K562 (cell line): ENCODE measurements around the gene GLT1D1. TPM values are rescaled to one million over a fixed set of nuclear protein-coding genes. Genes with fewer than 3 reads are reported as not detected.

Source experiments
- ATAC-seq: fragments of 200-7000 bp; cut with Tn5 transposase; 3 replicates; pipeline ENCODE4 v1.9.1; 2020; ENCODE audit warnings: moderate library complexity
- BruUV-seq: library from RNA; stranded (reverse); fragments of 400-500 nt; replicated peaks from 2 replicates; lab custom pipeline; 2021; lab: Mats Ljungman, UMichigan
- CTCF ChIA-PET: fragments of 300-600 bp; formaldehyde crosslinking; extraction: SDS; loops from one replicate; lab custom pipeline; 2021; ENCODE audit warnings: low intra/inter-chr PET ratio; lab: Yijun Ruan, JAX
- POLR2A ChIA-PET: fragments of 300-600, 350-650 bp; sonication (Branson Sonifier 250); formaldehyde crosslinking; extraction: SDS; loops from one replicate; lab custom pipeline; 2021; ENCODE audit warnings: antibody characterized with exemption, inconsistent platforms; lab: Yijun Ruan, JAX
- DNase-seq, 4 experiments: peaks; one replicate each; pipeline versions ENCODE4 v3.0.0 to v3.0.0-alpha.2; 2011 to 2018; ENCODE audit warnings: low spot score in 3 of 4, mixed read lengths in 3 of 4; ENCODE audit errors: extremely low read depth in 1 of 4
- FAIRE-seq: peaks from 2 replicates; lab custom pipeline; 2011; peaks lifted over from hg19 to GRCh38; lab: Jason Lieb, UNC
- H2AFZ ChIP-seq: 2 replicates; pipeline ENCODE4 v1.6.0; 2011; ENCODE audit warnings: low read depth, low read length, control low read depth, inconsistent platforms
- H3K27ac ChIP-seq: fragments of 200-600 bp; 3 replicates; pipeline ENCODE4 v1.8.0; 2011; ENCODE audit warnings: low read depth, mild to moderate bottlenecking, control low read depth, inconsistent platforms, low read length, moderate library complexity, mixed read lengths; ENCODE audit errors: extremely low read depth
- H3K27me3 ChIP-seq, 2 experiments: fragments of 300-600 bp in 1 of 2; 2 replicates in 1 of 2; 3 replicates in 1 of 2; pipeline versions ENCODE4 v1.6.0 to v1.8.0; 2011; ENCODE audit warnings: inconsistent platforms in 2 of 2, low read length in 2 of 2, mild to moderate bottlenecking in 1 of 2, mixed read lengths in 1 of 2, moderate library complexity in 1 of 2; ENCODE audit not compliant: control insufficient read depth in 2 of 2, insufficient read depth in 2 of 2
- H3K36me3 ChIP-seq: fragments of 300-600 bp; 3 replicates; pipeline ENCODE4 v1.8.0; 2011; ENCODE audit warnings: mild to moderate bottlenecking, low read length, inconsistent platforms; ENCODE audit not compliant: control insufficient read depth, insufficient read depth
- H3K4me1 ChIP-seq, 2 experiments: fragments of 200-600 bp in 1 of 2; replicated peaks in 1 of 2; 2 replicates in 1 of 2; 3 replicates in 1 of 2; pipeline versions ENCODE4 v1.5.1 to v1.8.0; 2011; ENCODE audit warnings: inconsistent platforms in 2 of 2, low read length in 2 of 2, mild to moderate bottlenecking in 1 of 2, mixed read lengths in 1 of 2, moderate library complexity in 1 of 2; ENCODE audit not compliant: control insufficient read depth in 2 of 2, insufficient read depth in 2 of 2
- H3K4me2 ChIP-seq: 2 replicates; pipeline ENCODE4 v1.6.1; 2011; ENCODE audit warnings: low read length, control low read depth, inconsistent platforms, mixed read lengths; ENCODE audit not compliant: insufficient read depth
- H3K4me3 ChIP-seq: fragments of 200-600 bp; sonication (generic), shearing (Covaris generic); 2 replicates; pipeline ENCODE4 v1.5.1; 2016; ENCODE audit warnings: control low read depth, inconsistent platforms
- H3K79me2 ChIP-seq: fragments of 200-600 bp; 3 replicates; pipeline ENCODE4 v1.8.0; 2011; ENCODE audit warnings: low read length, inconsistent platforms; ENCODE audit not compliant: control insufficient read depth, insufficient read depth
- H3K9ac ChIP-seq, 2 experiments: 2 replicates each; pipeline versions ENCODE4 v1.6.0 to v1.6.1; 2011; ENCODE audit warnings: low read depth in 2 of 2, low read length in 2 of 2, control low read depth in 1 of 2, inconsistent platforms in 1 of 2, mild to moderate bottlenecking in 1 of 2, mixed read lengths in 1 of 2; ENCODE audit not compliant: insufficient read depth in 1 of 2
- H3K9me1 ChIP-seq: one replicate; pipeline ENCODE4 v1.6.0; 2011; ENCODE audit warnings: inconsistent platforms, mild to moderate bottlenecking, low read length, moderate library complexity; ENCODE audit not compliant: control insufficient read depth, insufficient read depth
- H3K9me3 ChIP-seq: replicated peaks from 2 replicates; pipeline ENCODE4 v1.5.1; 2011; ENCODE audit warnings: low read depth, low read length, inconsistent platforms; ENCODE audit not compliant: control insufficient read depth, insufficient read depth
- H4K20me1 ChIP-seq: replicated peaks from 2 replicates; pipeline ENCODE4 v1.6.1; 2011; ENCODE audit warnings: low read length, inconsistent platforms, mixed read lengths; ENCODE audit not compliant: control insufficient read depth, insufficient read depth
- CREB5 ChIP-seq: fragments of 250-450 bp; sonication (Bioruptor Pico); IDR thresholded peaks from 2 replicates; pipeline ENCODE4 v1.5.0; 2020; ENCODE audit warnings: mild to moderate bottlenecking
- CXXC5 ChIP-seq: fragments of 250-450 bp; sonication (Bioruptor Pico); IDR thresholded peaks from 2 replicates; pipeline ENCODE4 v1.8.0; 2022; ENCODE audit warnings: inconsistent platforms, mild to moderate bottlenecking, moderate library complexity
- FOXM1 ChIP-seq, 2 experiments: fragments of 450-650 bp in 1 of 2; sonication (generic) in 1 of 2; formaldehyde crosslinking in 1 of 2; IDR thresholded peaks; 2 replicates each; pipeline versions ENCODE4 v1.6.1 to v1.9.0; 2017 to 2022; ENCODE audit warnings: low read depth in 2 of 2, mild to moderate bottlenecking in 2 of 2, missing genetic modification reagents in 1 of 2, moderate library complexity in 1 of 2
- GABPB2 ChIP-seq: fragments of 250-450 bp; sonication (Bioruptor Pico); conservative IDR thresholded peaks from 2 replicates; pipeline ENCODE4 v1.5.1; 2021; ENCODE audit warnings: mild to moderate bottlenecking
- HNRNPL ChIP-seq: fragments of 200-400 bp; formaldehyde crosslinking; IDR thresholded peaks from 2 replicates; pipeline ENCODE4 v1.6.1; 2017; ENCODE audit warnings: low read depth, mild to moderate bottlenecking, low read length
- MITF ChIP-seq: IDR thresholded peaks from 2 replicates; pipeline ENCODE4 v1.6.1; 2014; ENCODE audit warnings: antibody characterized with exemption
- PURB ChIP-seq: sonication (generic); formaldehyde crosslinking; IDR thresholded peaks from 2 replicates; pipeline ENCODE4 v1.9.0; 2021; ENCODE audit warnings: low read depth, mild to moderate bottlenecking, missing genetic modification reagents
- ZKSCAN3 ChIP-seq: fragments of 250-450 bp; sonication (Bioruptor Pico); IDR thresholded peaks from 2 replicates; pipeline ENCODE4 v1.4.0; 2020
- ZNF395 ChIP-seq: fragments of 200-800 bp; sonication (Bioruptor generic); IDR thresholded peaks from 2 replicates; pipeline ENCODE4 v1.6.1; 2017; ENCODE audit warnings: missing genetic modification characterization, missing compliant biosample characterization
- ZNF586 ChIP-seq: fragments of 450-650 bp; formaldehyde crosslinking; conservative IDR thresholded peaks from 2 replicates; pipeline ENCODE4 v1.4.0; 2020; ENCODE audit warnings: mild to moderate bottlenecking, moderate library complexity
- WGBS: fragments of 100-300 bp; shearing (Covaris generic); methylation state at CpG from one replicate; pipeline ENCODE4 v1.1.6; 2016; ENCODE audit warnings: low coverage, mixed read lengths; ENCODE audit not compliant: insufficient coverage; ENCODE audit errors: missing lambda C conversion rate; 5-methylcytosine and 5-hydroxymethylcytosine counted together
- in situ Hi-C: fragments of 300-500 bp; cut with MboI; formaldehyde crosslinking; loops from 4 replicates; pipeline ENCODE4 v1.15.0; 2018; ENCODE audit warnings: inconsistent platforms, mixed read lengths
- intact Hi-C: fragments of 100-400 bp; cut with micrococcal nuclease; formaldehyde crosslinking; loops from 2 replicates; pipeline ENCODE4 v1.14.2; 2022
- polyA plus RNA-seq, 8 experiments: library from polyadenylated mRNA; depleted of rRNA in 4 of 8; stranded (reverse) in 5 of 8; unstranded in 3 of 8; fragments of >200 nt; fragmentation: Nextera tagmentation in 2 of 8; fragmentation: Illumina TruSeq in 1 of 8; extraction: Ambion mirVana in 2 of 8; extraction: Trizol in 1 of 8; gene quantifications; 2 replicates each; pipeline versions ENCODE4 v1.2.1 to v1.2.3, GENCODE V29; 2011 to 2014; ENCODE audit warnings: inconsistent platforms in 1 of 8, missing spikeins in 1 of 8
- total RNA-seq, 7 experiments: library from RNA; depleted of rRNA in 6 of 7; stranded (reverse); fragments of >200 nt in 6 of 7; fragmentation: Illumina TruSeq in 2 of 7; extraction: Trizol in 2 of 7; gene quantifications; 2 replicates each; pipeline versions ENCODE4 v1.2.1 to v1.2.3, GENCODE V29; 2011 to 2021; ENCODE audit warnings: low replicate concordance in 1 of 7

GLT1D1 gene
- total and polyA plus RNA-seq, 9 of the 15 experiments (the other 6 are each of a cell fraction or from before 2014, with no cell fraction given): 0.04 TPM; not detected in 8

- no peak for TF ChIP-seq MITF
- no peak for TF ChIP-seq PURB (CRISPR knock-in tag)
- TF ChIP-seq FOXM1 (IDR thresholded peaks at IDR 0.05; ENCODE audit: low read depth): no peak
- no peak for TF ChIP-seq FOXM1 (CRISPR knock-in tag; IDR thresholded peaks at IDR 0.05; ENCODE audit: low read depth)
- TF ChIP-seq ZKSCAN3 (CRISPR knock-in tag): no peak
- TF ChIP-seq CXXC5 (CRISPR knock-in tag): no peak
These were observed 38.6 kb downstream of the GLT1D1 start (continued) for GRCh38 chr12:128891856-128892255.

GRCh38 chr12:128903236-128903635 is 50.0 kb downstream of the GLT1D1 start:
- in situ Hi-C loops: no loop called here

More at GRCh38 chr12:128903236-128903635, 50.0 kb downstream of the GLT1D1 start:
- ATAC-seq (no peak), DNase-seq (no peak), FAIRE-seq (no peak)
- TF ChIP-seq GABPB2 (CRISPR knock-in tag) (no peak), ZNF586 (CRISPR knock-in tag) (no peak), CREB5 (CRISPR knock-in tag) (no peak), ZNF395 (CRISPR knock-in tag) (no peak), HNRNPL (no peak)
- H3K79me2 ChIP-seq: no peaks in the 10 kb centered on the region
- no peak overlapping the region for H3K27ac ChIP-seq
- H3K9me3 ChIP-seq: no peaks in the 10 kb centered on the region
- no peaks in the 10 kb centered on the region for H3K36me3 ChIP-seq
- no peaks in the 10 kb centered on the region for H3K9me1 ChIP-seq
- BruUV-seq: no TSS peak
- no peaks in the 10 kb centered on the region for H4K20me1 ChIP-seq
- POLR2A ChIA-PET: interaction anchor here (1.4 kb wide), 1 partner anchor 17 kb away, joined by 3 read pairs; no protein-coding TSS in a partner anchor
- no peaks in the 10 kb centered on the region for H3K4me1 ChIP-seq
- 0% methylated on average over 6 of the region's 7 CpGs for WGBS
- CTCF ChIA-PET: no interaction called here
- intact Hi-C loops: no loop called here
- H3K4me2 ChIP-seq: no peak overlapping the region
- H2AFZ ChIP-seq: no peak overlapping the region
- H3K27me3 ChIP-seq: peaks cover 10 to 30% of the 10 kb centered on the region in 2 experiments; a peak in 3 of 5 replicates
- H3K9ac ChIP-seq: no peak overlapping the region
- H3K4me3 ChIP-seq: no peak overlapping the region
